Spinal cord (tissue), 10 donors: ENCODE data around the gene NOC4L. TPM values are rescaled to one million over a fixed set of nuclear protein-coding genes. Genes with fewer than 3 reads are reported as not detected.

Experiments
- DNase-seq, 6 donors: peaks; one replicate each; pipeline versions ENCODE4 v3.0.0 to v3.0.0-alpha.2; 2013 to 2015; ENCODE audit warnings: low spot score in 6 of 6, low read depth in 4 of 6
- H3K27ac ChIP-seq: one replicate; pipeline ENCODE4 v1.5.1; 2013; ENCODE audit warnings: low read depth, low read length, control low read depth
- H3K27me3 ChIP-seq: one replicate; pipeline ENCODE4 v1.6.1; 2013; ENCODE audit warnings: low read length; ENCODE audit not compliant: control insufficient read depth, insufficient read depth
- H3K36me3 ChIP-seq: one replicate; pipeline ENCODE4 v1.6.1; 2013; ENCODE audit warnings: low read length; ENCODE audit not compliant: control insufficient read depth, insufficient read depth
- H3K4me1 ChIP-seq: one replicate; pipeline ENCODE4 v1.6.1; 2013; ENCODE audit warnings: low read length; ENCODE audit not compliant: control insufficient read depth, insufficient read depth
- H3K4me3 ChIP-seq: one replicate; pipeline ENCODE4 v1.5.1; 2013; ENCODE audit warnings: low read depth, low read length, control low read depth
- H3K9me3 ChIP-seq: one replicate; pipeline ENCODE4 v1.6.1; 2013; ENCODE audit warnings: low read length; ENCODE audit not compliant: control insufficient read depth, insufficient read depth
- WGBS: methylation state at CpG from one replicate; pipeline ENCODE4 v1.1.5; 2013; ENCODE audit warnings: missing lambda C conversion rate; ENCODE audit not compliant: insufficient coverage; 5-methylcytosine and 5-hydroxymethylcytosine counted together
- polyA plus RNA-seq, 2 donors: library from polyadenylated mRNA; unstranded; fragments of 120-200 nt; gene quantifications; one replicate each; pipeline ENCODE4 v1.2.1, GENCODE V29; 2013; ENCODE audit not compliant: insufficient read length in 2 of 2
- total RNA-seq, 2 donors: library from RNA; depleted of rRNA in 1 of 2; stranded (reverse); fragments of 120-200 nt in 1 of 2; fragments of >200 nt in 1 of 2; gene quantifications; one replicate each; pipeline versions ENCODE4 v1.2.3 to v1.2.4, GENCODE V29; 2013 to 2014
- donor health status: healthy.

Gene NOC4L
- total and polyA plus RNA-seq, 4 donors: 6.1 to 26.8 (median 16.3) TPM

- Histone ChIP-seq H3K4me1 (peaks cover 7% of the 10 kb centered on the region), H3K27ac (no peak overlapping the region), H3K36me3 (peaks cover 35% of the 10 kb centered on the region), H3K27me3 (no peaks in the 10 kb centered on the region), H3K9me3 (no peaks in the 10 kb centered on the region), H3K4me3 (no peak overlapping the region)
- no peak for DNase-seq
- WGBS: 97% methylated on average over 5 of the region's 7 CpGs
Observed at GRCh38 chr12:132106921-132107320, 37.3 kb upstream of the NOC4L start.

- no peak overlapping the region for H3K27ac ChIP-seq
- peaks cover 7% of the 10 kb centered on the region for H3K4me1 ChIP-seq
- H3K4me3 ChIP-seq: no peak overlapping the region
- DNase-seq: peak in 2 of 6 donors; percentile 30 to 81
- no peaks in the 10 kb centered on the region for H3K27me3 ChIP-seq
- 35% methylated on average over 14 of the region's 16 CpGs for WGBS
- peaks cover 35% of the 10 kb centered on the region for H3K36me3 ChIP-seq
- H3K9me3 ChIP-seq: no peaks in the 10 kb centered on the region
Observed at GRCh38 chr12:132108211-132108832, 35.9 kb upstream of the NOC4L start.

GRCh38 chr12:132109741-132110140, 34.5 kb upstream of the NOC4L start:
- 95% methylated on average over 5 of the region's 8 CpGs for WGBS
- no peaks in the 10 kb centered on the region for H3K9me3 ChIP-seq

GRCh38 chr12:132110677-132111076, 33.6 kb upstream of the NOC4L start:
- DNase-seq: no peak
- H3K4me1 ChIP-seq: peaks cover 7% of the 10 kb centered on the region
- no peak overlapping the region for H3K4me3 ChIP-seq
- H3K36me3 ChIP-seq: peaks cover 38% of the 10 kb centered on the region
- no peak overlapping the region for H3K27ac ChIP-seq
- WGBS: 100% methylated on average over 2 of the region's 3 CpGs
- no peaks in the 10 kb centered on the region for H3K9me3 ChIP-seq
- H3K27me3 ChIP-seq: no peaks in the 10 kb centered on the region

More at GRCh38 chr12:132109741-132110140, 34.5 kb upstream of the NOC4L start:
- peaks cover 7% of the 10 kb centered on the region for H3K4me1 ChIP-seq
- peaks cover 33% of the 10 kb centered on the region for H3K36me3 ChIP-seq
- no peak for DNase-seq
- H3K27ac ChIP-seq: no peak overlapping the region
- no peaks in the 10 kb centered on the region for H3K27me3 ChIP-seq
- H3K4me3 ChIP-seq: no peak overlapping the region

GRCh38 chr12:132111654-132112304, 32.5 kb upstream of the NOC4L start:
- DNase-seq: peak in 1 of 6 donors; percentile 17
- peaks cover 7% of the 10 kb centered on the region for H3K4me1 ChIP-seq
- peaks cover 39% of the 10 kb centered on the region for H3K36me3 ChIP-seq
- no peaks in the 10 kb centered on the region for H3K9me3 ChIP-seq
- no peak overlapping the region for H3K27ac ChIP-seq
- no peaks in the 10 kb centered on the region for H3K27me3 ChIP-seq
- WGBS: 85% methylated on average over 16 of the region's 19 CpGs
- H3K4me3 ChIP-seq: no peak overlapping the region

GRCh38 chr12:132114667-132115066, 29.6 kb upstream of the NOC4L start:
- no peak for DNase-seq
- H3K4me1 ChIP-seq: no peaks in the 10 kb centered on the region
- H3K36me3 ChIP-seq: peaks cover 64% of the 10 kb centered on the region
- no peaks in the 10 kb centered on the region for H3K27me3 ChIP-seq
- 96% methylated on average over 5 of the region's 6 CpGs for WGBS
- no peaks in the 10 kb centered on the region for H3K9me3 ChIP-seq
- no peak overlapping the region for H3K4me3 ChIP-seq
- H3K27ac ChIP-seq: no peak overlapping the region

GRCh38 chr12:132115500-132115899, 28.8 kb upstream of the NOC4L start:
- 92% methylated on average over 6 of the region's 9 CpGs for WGBS
- Histone ChIP-seq H3K4me3 (no peak overlapping the region), H3K27me3 (no peaks in the 10 kb centered on the region), H3K36me3 (peaks cover 70% of the 10 kb centered on the region), H3K4me1 (no peaks in the 10 kb centered on the region), H3K27ac (no peak overlapping the region), H3K9me3 (no peaks in the 10 kb centered on the region)
- no peak for DNase-seq

GRCh38 chr12:132116709-132117557, 27.3 kb upstream of the NOC4L start:
- Histone ChIP-seq H3K36me3 (peaks cover 68% of the 10 kb centered on the region), H3K27me3 (no peaks in the 10 kb centered on the region), H3K4me1 (no peaks in the 10 kb centered on the region), H3K27ac (no peak overlapping the region), H3K4me3 (no peak overlapping the region), H3K9me3 (no peaks in the 10 kb centered on the region)
- DNase-seq: no peak
- 96% methylated on average over 58 of the region's 58 CpGs for WGBS

- H3K9me3 ChIP-seq: no peaks in the 10 kb centered on the region
- H3K27ac ChIP-seq: no peak overlapping the region
- H3K27me3 ChIP-seq: no peaks in the 10 kb centered on the region
- WGBS: 100% methylated on average over 8 of the region's 10 CpGs
- no peaks in the 10 kb centered on the region for H3K4me1 ChIP-seq
- peaks cover 72% of the 10 kb centered on the region for H3K36me3 ChIP-seq
- DNase-seq: no peak
- H3K4me3 ChIP-seq: no peak overlapping the region
Observed at GRCh38 chr12:132117558-132117875, 26.7 kb upstream of the NOC4L start.
